HL-60 (cell line): ENCODE results near the gene TNK2.

ENCODE experiments used
- SPI1 ChIP-seq: IDR thresholded peaks from 2 replicates; pipeline ENCODE4 v1.6.1; 2012; ENCODE audit warnings: low read depth, mild to moderate bottlenecking, borderline replicate concordance
- TF ChIP-seq, protein P1 (sequence below): IDR thresholded peaks from one replicate; pipeline ENCODE4 v1.5.1; 2011; ENCODE audit warnings: low read length, control low read depth, inconsistent platforms; ENCODE audit not compliant: insufficient read depth

DNA sequence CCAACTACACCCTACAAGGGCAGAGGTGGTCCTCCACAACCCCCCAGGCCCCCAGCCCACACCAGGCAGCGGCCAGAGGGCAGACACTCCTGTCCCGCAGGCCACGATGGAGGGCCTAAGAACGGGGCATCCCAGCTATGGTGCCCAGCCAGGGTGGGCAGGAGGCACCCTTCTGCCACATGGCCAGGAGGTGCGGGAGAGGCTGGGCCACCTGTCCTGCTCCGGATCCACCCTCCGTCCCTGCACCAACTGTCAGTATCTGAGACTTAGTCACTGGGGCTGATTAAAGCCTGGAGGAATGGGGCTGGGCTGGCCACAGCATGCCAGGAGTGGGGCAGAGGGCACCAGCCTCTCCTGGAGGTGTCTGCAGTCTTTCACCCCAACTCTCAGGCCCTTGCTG lies 37.9 kb downstream of the TNK2 start:
- TF ChIP-seq, protein P1, sequence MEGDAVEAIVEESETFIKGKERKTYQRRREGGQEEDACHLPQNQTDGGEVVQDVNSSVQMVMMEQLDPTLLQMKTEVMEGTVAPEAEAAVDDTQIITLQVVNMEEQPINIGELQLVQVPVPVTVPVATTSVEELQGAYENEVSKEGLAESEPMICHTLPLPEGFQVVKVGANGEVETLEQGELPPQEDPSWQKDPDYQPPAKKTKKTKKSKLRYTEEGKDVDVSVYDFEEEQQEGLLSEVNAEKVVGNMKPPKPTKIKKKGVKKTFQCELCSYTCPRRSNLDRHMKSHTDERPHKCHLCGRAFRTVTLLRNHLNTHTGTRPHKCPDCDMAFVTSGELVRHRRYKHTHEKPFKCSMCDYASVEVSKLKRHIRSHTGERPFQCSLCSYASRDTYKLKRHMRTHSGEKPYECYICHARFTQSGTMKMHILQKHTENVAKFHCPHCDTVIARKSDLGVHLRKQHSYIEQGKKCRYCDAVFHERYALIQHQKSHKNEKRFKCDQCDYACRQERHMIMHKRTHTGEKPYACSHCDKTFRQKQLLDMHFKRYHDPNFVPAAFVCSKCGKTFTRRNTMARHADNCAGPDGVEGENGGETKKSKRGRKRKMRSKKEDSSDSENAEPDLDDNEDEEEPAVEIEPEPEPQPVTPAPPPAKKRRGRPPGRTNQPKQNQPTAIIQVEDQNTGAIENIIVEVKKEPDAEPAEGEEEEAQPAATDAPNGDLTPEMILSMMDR = no peak
- no peak for TF ChIP-seq SPI1
